ENCODE data around the gene RB1.
A peak's percentile ranks its signal among the peaks of the same experiment; 100 is the strongest.
"Not testable (repeated sequence)": the region's sequence is repeated elsewhere in the genome, so short reads cannot be mapped to it uniquely, and the experiment has no call there.

The RB1 gene

DNA sequence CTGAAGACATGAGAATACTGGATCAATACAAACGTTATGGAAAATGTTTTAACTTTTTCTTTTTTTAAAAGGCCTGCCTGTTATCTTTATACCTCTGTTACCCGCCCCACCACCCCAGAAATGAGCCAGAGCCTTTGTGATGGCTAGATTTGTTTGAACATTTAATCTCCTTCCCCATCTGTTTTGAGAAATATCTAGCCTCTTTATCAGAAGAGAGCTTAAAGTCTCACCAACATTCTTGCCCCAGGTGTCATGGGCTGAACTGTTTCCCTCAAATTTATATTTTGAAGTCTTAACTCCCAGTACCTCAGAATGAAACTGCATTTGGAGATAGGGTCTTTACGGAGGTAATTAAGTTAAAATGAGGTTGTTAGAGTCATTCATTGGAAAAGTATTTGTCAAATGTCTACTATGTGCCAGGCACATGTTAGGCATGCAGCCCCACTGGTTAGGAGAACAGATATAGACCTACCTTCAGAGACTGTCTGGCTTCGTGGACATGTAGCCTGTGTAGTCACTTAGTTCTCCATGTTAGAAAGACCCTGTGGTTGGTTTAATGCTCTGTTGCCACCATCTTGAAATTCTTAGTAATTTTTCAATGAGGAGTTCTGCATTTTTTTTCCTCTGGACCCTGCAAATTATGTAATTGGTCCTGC, 6.3 kb upstream of the RB1 start:
- no peak for DNase-seq (ENCODE audit: low spot score)

DNA sequence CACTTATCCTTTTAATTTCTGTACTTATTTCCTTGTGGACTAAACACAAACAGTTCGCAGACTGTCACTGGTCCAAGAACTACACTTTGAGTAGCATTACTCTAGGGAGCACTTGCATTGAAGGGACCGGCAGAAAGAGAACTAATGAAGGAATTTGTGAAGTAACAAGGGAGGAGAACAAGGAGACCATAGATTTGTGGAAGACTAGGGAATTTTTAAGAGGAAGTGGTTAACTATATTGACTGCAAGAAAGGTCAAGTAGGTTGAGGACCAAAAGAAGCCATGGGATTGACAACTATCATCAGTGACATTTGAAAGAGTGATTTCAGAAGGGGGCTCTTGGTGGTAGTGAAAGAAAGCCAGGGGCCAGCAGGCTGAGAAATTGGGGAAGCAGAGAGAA, 4.0 kb upstream of the RB1 start:
- DNase-seq (ENCODE audit: low spot score) = no peak

DNA sequence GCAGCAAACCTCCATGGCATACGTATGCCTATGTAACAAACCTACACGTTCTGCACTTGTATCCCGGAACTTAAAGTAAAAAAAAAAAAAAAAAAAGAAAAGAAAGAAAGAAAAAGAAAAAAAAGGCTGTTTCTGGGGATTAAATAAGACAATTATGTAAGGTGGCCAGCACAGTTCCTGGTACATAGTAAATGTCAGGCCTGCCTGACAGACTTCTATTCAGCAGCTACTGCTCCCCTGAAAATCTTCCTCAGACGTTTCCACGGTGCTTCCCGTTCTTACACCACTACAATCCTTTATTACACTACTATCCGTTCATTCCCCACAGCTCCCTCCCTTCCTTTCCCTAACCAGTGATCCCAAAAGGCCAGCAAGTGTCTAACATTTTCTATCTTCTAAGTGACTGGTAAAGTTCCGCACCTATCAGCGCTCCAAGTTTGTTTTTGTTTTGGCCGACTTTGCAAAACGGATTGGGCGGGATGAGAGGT, 636 bp upstream of the RB1 start:
- peak; percentile 58 for DNase-seq (ENCODE audit: low spot score)

DNA sequence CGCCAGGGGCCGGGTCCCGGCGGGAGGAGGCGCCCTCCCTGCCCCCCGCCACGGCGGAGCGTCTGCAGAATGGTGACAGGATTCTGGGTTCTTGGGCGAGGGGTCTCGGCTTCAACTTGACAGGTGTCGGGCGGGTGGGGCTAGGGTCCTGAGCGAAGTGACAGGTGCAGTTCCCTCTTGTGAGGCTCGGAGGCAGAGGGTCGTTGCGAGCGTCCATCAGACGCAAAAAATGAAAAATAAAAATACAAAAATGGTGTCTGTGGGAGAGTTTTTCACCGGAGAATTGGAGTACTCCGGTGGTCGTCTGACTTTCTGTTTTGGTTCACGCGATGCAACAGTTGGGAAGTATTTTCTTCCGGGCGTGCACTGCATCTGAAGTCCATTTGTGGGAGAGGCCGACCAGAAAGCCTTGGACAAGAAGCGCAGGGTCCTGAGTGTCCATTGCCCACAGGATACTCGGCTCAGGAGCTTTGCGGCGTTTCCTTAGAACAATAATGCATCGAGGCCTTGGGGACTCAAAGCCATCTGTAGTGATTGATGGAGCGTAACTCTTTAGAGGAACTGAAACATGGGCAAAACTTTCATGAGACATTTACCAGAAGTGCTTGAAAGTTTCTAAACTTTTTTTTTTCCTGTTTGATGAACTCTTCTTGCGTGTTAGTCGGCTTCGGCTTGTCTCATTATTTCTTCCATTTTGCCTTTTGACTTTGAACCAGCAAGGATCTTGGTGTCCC, 759 bp downstream of the RB1 start:
- DNase-seq (ENCODE audit: low spot score) = peak; percentile 28

DNA sequence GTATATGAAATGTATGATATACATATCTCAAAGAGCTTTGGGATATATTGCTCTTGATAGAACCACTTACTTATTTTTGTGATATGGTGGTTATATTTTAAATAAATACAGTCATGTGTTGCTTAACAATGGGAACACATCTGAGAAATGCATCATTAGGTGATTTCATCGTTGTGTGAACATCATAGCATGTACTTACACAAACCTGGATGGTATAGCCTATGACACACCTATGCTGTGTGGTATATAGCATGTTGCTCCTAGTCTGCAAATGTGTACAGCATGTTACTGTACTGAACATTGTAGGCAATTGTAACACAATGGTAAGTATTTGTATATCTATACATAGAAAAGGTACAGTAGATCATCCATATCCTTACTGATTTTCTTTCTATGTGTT, 7.7 kb downstream of the RB1 start:
- DNase-seq (ENCODE audit: low spot score) = no peak

DNA sequence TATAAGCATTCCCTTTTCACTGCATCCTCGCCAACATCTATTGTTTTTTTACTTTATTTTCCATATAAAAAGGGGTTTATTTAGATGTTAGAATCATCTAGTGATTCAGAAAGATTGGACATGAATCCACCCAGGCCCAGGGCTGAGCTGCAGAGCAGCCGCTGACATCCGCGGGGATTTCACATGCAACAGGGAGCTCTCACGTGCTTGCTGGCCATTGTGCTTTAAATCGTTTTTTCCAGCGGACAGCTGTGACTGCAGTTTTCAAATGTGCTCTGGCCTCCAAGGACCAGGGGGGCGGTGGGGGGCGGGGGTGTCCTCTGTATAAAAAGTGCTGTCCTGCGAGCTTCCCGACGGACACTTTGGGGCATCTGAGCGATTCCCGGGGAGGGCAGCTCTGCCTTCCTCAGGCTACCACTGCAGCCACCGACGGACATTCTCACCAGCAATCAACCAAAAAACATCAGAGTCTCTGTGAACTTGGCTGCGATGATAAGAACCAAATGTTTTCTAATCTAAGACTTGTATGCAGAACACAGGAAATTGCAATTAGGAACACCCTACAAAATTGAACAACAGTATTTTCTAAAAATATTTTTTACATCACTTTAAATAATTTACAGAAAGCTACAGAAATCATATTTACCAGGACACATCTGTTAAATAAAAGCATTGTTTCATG, 12.6 kb downstream of the RB1 start:
- no peak for DNase-seq (ENCODE audit: low spot score)

DNA sequence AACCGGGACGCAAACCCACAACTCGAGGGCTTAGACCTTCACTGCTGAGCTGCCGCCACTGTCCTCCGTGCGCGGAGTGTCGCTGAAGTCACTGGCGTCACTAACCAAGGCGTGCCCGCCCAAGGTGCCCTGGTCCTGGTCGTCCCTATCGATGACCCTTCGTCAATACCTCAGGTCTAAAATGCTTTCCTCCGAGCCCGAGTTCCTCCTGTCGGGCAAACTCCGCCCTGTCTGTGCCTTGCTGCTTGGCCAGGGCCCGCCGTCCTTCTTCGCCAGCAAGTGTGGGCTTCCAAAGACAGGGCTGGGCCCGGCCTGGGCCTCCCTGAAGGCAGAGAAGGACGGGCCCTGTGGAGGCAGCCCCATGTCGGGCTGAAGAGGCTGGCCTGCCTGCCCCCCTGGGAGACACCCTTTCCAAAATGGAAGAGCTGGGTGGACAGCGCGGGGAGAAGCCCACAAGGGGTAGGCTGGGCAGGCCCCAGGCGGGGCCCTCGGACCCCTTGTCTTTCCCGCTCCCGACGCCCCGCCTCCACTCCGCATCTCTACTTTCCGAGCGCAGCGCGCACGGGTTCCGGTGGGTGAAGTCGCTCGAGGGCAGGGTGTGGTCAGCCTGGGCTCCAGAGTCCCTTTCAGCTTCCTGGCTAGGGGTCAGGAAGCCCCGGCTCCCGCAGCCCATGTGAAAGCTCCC, 13.4 kb downstream of the RB1 start:
- no peak for DNase-seq (ENCODE audit: low spot score)

DNA sequence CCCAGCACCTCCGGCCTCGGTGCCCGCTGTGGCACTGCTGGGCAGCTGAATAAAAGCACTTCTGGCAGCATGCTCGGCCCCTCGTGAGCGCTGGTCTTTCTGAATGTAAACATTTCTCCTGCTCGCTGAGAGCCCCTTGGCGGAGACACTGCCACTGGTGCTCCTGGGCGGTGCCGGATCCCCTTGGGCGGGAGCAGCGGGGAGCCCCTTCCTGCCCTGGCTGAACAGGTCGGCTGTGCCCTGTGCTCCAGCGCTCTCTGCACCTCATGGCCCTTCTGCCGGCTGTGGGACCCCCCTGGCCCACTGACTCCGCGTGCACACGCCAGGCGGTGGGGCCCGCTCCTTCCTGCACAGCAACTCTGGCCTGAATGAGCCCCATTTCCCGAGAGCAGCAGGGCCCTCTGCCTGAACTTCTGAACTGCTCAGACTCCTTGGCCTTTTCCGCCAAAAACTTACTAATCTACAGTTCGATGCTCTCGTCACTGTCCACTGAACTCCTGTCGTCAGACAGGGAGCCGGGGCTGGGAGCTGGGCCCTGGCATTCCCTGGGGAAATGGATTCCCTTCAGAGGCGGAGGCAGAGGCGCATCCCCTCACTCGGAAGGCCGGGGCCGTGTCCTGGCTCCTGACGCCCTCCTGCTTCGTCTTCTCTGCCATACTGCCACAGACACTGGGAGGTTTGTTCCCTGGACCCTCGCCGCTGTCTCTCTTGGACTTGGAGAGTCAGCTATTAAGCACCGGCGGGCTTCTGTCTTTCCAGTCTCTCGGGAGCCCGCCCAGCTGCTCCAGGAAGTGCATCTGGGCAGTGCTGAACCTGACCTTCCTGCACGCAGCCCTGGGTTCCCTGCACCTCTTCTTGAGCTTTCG, 14.2 kb downstream of the RB1 start:
- no peak for DNase-seq (ENCODE audit: low spot score)

DNA sequence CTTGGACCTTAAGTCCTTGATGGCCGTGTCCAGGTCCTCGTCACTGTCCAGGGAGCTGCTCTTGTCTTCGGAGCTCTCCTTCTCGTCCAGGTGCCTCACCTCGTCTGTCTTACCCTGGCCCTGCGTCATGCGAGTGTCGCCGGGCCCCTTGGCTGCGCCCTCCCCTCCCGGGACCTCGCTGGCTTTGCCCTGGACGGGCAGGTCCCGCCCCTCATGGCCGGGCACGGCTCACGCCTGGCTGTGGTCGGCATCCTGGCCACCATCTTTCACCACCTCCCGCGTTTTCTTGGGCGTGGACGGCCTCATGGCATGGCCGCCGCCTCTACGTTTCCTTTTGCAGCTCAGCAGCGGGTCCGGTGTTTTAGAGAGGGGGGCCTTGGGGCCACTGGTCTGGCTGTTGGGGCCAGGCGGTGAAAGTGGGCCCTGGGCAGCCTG, 14.8 kb downstream of the RB1 start:
- DNase-seq (ENCODE audit: low spot score) = no peak

DNA sequence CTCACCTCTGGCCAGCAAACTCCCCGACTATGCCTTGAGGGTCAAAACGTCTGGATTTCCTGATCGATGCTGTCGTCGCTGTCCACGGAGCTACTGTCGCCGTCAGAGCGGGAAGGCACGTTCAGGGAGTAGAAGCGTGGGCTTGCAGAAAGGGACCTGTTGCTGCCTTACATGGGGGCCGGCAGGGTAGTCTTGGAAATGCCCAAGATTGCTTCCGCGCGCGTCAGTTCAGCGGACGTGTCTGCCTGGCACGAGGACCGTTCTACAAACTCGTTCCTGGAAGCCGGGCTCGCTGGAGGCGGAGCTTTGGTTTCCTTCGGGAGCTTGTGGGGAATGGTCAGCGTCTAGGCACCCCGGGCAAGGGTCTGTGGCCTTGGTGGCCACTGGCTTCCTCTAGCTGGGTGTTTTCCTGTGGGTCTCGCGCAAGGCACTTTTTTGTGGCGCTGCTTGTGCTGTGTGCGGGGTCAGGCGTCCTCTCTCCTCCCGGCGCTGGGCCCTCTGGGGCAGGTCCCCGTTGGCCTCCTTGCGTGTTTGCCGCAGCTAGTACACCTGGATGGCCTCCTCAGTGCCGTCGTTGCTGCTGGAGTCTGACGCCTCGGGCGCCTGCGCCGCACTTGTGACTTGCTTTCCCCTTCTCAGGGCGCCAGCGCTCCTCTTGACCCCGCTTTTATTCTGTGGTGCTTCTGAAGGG, 15.4 kb downstream of the RB1 start:
- DNase-seq (ENCODE audit: low spot score) = no peak

DNA sequence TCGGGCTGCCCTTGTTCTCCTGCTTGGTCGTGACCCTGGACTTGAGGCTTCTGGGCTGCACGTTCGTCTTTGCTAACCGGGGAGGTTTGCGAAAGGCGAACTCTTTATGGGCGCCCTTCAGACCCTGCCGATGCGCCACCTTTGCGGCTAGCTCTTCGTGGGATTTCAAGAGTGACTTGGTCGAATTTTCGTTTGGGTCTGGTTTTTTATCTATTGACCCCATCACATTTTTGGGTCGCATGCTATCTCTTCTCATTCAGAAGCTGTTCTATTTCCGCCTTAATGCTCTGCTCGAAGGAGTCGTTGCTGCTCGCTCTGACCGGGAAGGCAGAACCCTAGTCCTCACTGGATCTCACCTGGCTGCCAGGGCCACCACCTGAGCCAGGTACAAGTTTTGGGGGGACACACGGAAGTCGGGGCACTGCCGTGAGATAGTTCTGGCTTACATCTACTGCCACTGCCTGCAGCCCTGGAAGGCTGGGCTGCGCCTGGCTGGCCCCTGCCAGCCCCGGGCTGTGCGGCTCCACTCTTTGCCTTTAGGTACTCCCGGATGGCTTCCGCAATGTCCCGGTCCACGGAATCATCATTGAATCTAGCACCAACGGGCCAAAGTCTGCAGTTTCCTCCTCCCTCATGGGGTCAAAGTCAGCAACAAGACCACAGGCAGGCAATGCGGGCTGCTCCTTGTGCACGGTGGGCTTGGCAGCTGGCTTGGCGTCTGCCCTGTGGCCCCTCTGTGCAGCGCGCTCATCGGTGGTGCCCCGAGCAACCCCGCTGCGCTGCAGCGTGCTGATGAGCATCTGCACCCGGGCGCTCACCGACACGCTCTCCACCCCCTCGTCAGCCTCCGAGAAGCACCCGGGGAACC, 16.2 kb downstream of the RB1 start:
- no peak for DNase-seq (ENCODE audit: low spot score)

DNA sequence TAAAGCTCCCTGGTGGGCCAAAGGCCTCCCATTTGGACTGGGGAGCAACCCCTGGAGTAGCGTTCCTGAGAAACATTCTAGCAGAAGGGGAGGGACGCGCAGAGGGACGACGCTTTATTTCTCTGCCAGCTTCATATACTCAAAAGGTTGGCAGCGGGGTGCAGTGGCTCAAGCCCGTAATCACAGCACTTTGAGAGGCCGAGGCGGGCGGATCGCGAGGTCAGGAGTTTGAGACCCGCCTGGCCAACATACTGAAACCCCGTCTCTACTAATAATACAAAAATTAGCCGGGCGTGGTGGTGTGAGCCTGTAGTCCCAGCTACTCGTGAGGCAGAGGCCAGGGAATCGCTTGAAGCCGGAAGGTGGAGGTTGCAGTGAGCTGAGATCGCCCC, 16.8 kb downstream of the RB1 start:
- DNase-seq (ENCODE audit: low spot score) = no peak

DNA sequence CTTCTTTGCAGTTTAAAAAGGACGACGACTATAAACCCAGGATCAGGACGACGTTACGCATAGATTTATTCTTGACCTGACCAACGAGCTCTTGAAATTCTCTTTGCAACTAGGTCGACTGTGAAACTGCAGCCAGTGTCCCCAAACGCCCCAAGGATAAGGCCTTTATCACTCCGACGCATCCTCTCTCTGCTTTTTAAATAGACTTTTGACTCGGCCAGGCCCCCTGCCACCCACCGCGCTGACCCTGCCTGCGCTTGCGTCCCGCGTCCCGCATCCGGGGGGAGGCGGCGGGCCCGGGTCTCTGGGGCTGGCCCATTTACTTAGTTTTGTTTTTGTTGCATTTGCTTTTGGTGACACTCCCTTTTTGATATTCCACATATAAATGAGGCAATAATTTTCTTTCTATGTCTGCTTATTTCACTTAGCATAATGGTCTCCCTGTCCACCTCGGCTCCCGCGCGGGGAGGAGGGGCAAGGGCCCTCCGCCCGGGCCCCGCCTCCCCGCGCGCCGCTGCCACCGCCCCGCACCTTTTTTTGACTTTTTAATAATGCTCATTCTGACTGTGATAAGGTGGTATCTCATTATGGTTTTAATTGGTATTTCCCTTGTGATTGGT, 17.4 kb downstream of the RB1 start:
- no peak for DNase-seq (ENCODE audit: low spot score)

DNA sequence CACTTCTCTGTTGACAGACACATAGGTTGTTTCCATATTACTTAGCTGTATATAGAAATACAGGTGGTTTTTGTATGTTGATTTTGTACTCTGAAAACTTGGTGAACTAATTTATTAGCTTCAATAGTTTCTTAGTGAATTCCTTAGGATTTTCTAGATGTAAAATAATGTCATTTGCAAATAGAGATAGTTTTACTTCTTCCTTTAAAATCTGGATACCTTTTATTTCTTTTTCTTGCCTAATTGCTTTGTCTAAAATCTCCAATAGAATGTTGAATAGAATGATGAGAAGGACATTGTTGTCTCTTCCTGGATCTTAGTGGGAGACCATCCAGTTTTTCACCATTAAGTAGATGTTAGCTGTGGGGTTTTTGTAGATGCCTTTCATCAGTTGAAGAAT, 18.7 kb downstream of the RB1 start:
- DNase-seq (ENCODE audit: low spot score) = no peak

DNA sequence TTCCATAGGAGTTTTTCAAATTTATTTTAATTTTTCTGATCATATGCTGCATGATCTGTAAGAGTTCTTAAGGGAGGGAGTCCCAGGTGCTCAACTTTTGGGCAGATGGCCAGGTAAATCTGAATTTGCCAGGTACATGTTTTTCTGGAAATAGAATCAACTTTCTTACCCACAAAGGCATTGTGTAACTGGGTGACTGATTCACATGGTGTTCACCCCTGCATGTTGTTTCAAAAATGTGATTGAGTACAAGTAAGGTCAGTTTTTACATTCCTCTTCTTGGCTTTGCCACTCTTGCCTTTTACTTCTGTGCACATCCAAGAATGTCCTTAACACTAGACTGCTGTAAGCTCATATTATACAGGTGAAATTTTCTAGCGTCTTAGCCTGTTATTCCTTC, 30.4 kb downstream of the RB1 start:
- DNase-seq (ENCODE audit: low spot score) = no peak

DNA sequence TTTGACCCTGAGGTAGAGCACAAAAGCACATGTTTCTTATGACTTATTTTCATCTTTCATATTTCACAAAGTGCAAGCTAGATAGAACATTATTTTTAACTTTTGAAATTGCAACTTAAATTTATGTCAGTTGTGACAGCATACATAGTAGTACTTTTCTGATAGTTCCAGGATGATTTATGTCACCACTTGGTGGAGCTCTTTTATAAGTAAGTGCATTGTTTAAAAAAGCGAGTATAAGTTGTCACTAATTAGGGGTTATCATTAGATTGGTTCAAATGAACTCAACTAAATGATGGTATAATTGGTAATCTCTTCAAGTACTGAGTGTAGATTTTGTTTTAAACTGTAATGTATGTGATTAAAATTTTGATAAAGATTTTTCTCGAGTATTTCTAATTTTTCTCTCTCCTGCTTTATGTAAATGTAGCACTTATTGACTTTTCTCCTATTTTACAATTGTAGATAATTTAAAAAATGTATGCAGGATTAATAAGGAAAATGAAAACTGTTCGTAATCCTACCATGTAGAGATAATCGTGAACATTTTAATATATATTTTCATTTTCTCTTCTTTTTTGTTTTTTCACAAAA, 31.1 kb downstream of the RB1 start:
- DNase-seq (ENCODE audit: low spot score) = peak; percentile 53

DNA sequence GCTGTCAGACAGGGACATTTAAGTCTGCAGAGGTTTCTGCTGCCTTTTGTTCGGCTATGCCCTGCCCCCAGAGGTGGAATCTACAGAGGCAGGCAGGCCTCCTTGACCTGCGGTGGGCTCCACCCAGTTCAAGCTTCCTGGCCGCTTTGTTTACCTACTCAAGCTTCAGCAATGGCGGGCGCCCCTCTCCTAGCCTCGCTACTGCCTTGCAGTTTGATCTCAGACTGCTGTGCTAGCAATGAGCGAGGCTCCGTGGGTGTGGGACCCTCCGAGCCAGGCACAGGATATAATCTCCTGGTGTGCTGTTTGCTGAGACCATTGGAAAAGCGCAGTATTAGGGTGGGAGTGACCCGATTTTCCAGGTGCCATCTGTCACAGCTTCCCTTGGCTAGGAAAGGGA, 35.6 kb downstream of the RB1 start:
- not testable (repeated sequence) for DNase-seq (ENCODE audit: low spot score)

DNA sequence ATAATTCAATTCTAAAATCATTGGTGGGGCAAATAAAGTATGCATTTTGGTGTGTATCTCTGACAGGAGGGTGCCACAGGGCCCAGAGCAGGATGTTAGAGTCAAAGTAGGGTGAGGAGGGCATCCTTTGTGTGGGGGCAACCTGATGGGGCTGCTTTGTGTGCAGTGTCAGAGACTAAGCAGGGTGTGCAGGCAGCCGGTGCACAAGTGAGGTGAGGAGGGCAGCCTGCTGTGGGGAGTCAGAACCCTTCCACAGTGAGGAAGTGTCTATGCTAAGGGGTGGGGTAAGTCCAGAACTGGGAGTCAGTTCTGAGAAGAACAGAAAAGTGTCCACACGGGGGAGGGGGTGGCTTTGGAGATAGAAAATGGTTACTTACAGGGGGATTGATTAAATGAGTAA, 40.7 kb downstream of the RB1 start:
- DNase-seq (ENCODE audit: low spot score) = no peak

DNA sequence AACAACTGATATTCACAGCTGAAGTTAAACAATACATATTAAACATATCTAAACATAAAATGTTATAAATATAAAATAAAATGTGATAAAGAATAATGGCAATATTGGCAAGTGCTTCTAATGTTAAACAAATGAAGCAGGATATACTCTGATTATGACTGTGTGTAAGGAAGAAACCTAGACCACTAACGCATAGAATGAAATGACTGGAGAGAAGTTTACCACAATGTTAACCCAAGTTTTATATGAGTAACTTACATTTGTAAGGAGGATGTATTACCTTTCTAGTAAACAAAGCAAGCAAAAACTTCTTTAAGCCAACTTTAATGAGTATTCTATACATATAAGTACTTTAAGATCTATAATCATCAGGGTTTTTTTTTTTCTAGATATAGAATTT, 43.0 kb downstream of the RB1 start:
- no peak for DNase-seq (ENCODE audit: low spot score)
